H9 (cell line): ENCODE results near the gene ZNF664. TPM values are rescaled to one million over a fixed set of nuclear protein-coding genes. Genes with fewer than 3 reads are reported as not detected.

Experiments
- DNase-seq: peaks from one replicate; pipeline ENCODE4 v3.0.0-alpha.2; 2017
- H2AFZ ChIP-seq: one replicate; pipeline ENCODE4 v1.6.1; 2013; ENCODE audit warnings: mild to moderate bottlenecking, low read length, control low read depth, moderate library complexity
- H2AK5ac ChIP-seq: 2 replicates; pipeline ENCODE4 v1.6.1; 2013; ENCODE audit warnings: low read length, control low read depth, mixed read lengths; ENCODE audit not compliant: insufficient read length
- H2BK120ac ChIP-seq: one replicate; pipeline ENCODE4 v1.6.1; 2013; ENCODE audit warnings: low read depth, mild to moderate bottlenecking, low read length, control low read depth, inconsistent platforms; ENCODE audit not compliant: poor library complexity, severe bottlenecking
- H2BK12ac ChIP-seq: 2 replicates; pipeline ENCODE4 v1.6.1; 2013; ENCODE audit warnings: low read length, control low read depth, mixed read lengths, low read depth; ENCODE audit not compliant: insufficient read length
- H2BK15ac ChIP-seq: 2 replicates; pipeline ENCODE4 v1.6.1; 2013; ENCODE audit warnings: low read depth, low read length, control low read depth
- H2BK20ac ChIP-seq: one replicate; pipeline ENCODE4 v1.6.1; 2013; ENCODE audit warnings: low read depth, mild to moderate bottlenecking, low read length, control low read depth, inconsistent platforms; ENCODE audit not compliant: poor library complexity, severe bottlenecking
- H2BK5ac ChIP-seq: 2 replicates; pipeline ENCODE4 v1.6.1; 2013; ENCODE audit warnings: low read length, control low read depth, mixed read lengths; ENCODE audit not compliant: insufficient read length
- H3K14ac ChIP-seq: 2 replicates; pipeline ENCODE4 v1.6.1; 2013; ENCODE audit warnings: low read length, control low read depth; ENCODE audit not compliant: insufficient read depth
- H3K18ac ChIP-seq: 2 replicates; pipeline ENCODE4 v1.6.1; 2013; ENCODE audit warnings: low read depth, mild to moderate bottlenecking, mixed read lengths, low read length, control low read depth; ENCODE audit not compliant: insufficient read length
- H3K23ac ChIP-seq: 2 replicates; pipeline ENCODE4 v1.6.1; 2013; ENCODE audit warnings: low read length, control low read depth, mixed read lengths, low read depth; ENCODE audit not compliant: insufficient read length
- H3K23me2 ChIP-seq: 2 replicates; pipeline ENCODE4 v1.6.1; 2013; ENCODE audit warnings: low read depth, mild to moderate bottlenecking, mixed read lengths, low read length, control low read depth; ENCODE audit not compliant: insufficient read length, poor library complexity, severe bottlenecking
- H3K27ac ChIP-seq: 2 replicates; pipeline ENCODE4 v1.5.1; 2013; ENCODE audit warnings: low read length, control low read depth, mixed read lengths, low read depth; ENCODE audit not compliant: insufficient read length
- H3K27me3 ChIP-seq: 2 replicates; pipeline ENCODE4 v1.6.1; 2013; ENCODE audit warnings: low read length, control low read depth, inconsistent platforms; ENCODE audit not compliant: insufficient read depth
- H3K4ac ChIP-seq: 2 replicates; pipeline ENCODE4 v1.6.1; 2013; ENCODE audit warnings: low read depth, mild to moderate bottlenecking, control low read depth, inconsistent platforms, low read length, moderate library complexity
- H3K4me1 ChIP-seq: 2 replicates; pipeline ENCODE4 v1.6.1; 2013; ENCODE audit warnings: low read length, control low read depth, inconsistent platforms; ENCODE audit not compliant: insufficient read depth
- H3K4me2 ChIP-seq: 2 replicates; pipeline ENCODE4 v1.6.1; 2013; ENCODE audit warnings: low read length, control low read depth, mixed read lengths; ENCODE audit not compliant: insufficient read length, insufficient read depth
- H3K56ac ChIP-seq: 2 replicates; pipeline ENCODE4 v1.6.1; 2013; ENCODE audit warnings: low read depth, mild to moderate bottlenecking, mixed read lengths, low read length, control low read depth; ENCODE audit not compliant: insufficient read length
- H3K79me1 ChIP-seq: 2 replicates; pipeline ENCODE4 v1.6.1; 2013; ENCODE audit warnings: low read depth, mild to moderate bottlenecking, moderate library complexity, low read length, control low read depth, inconsistent platforms; ENCODE audit not compliant: insufficient read depth, poor library complexity, severe bottlenecking
- H3K79me2 ChIP-seq: 2 replicates; pipeline ENCODE4 v1.6.1; 2013; ENCODE audit warnings: low read length, control low read depth, inconsistent platforms; ENCODE audit not compliant: insufficient read depth
- H3K9ac ChIP-seq: 2 replicates; pipeline ENCODE4 v1.6.1; 2013; ENCODE audit warnings: low read length, control low read depth, mixed read lengths; ENCODE audit not compliant: insufficient read length; ENCODE audit errors: extremely low read depth
- H3K9me3 ChIP-seq: one replicate; pipeline ENCODE4 v1.6.1; 2013; ENCODE audit warnings: low read depth, low read length, inconsistent platforms; ENCODE audit not compliant: control insufficient read depth
- H3T11ph ChIP-seq: one replicate; pipeline ENCODE4 v1.6.1; 2013; ENCODE audit warnings: mild to moderate bottlenecking, low read length, control low read depth, inconsistent platforms
- H4K20me1 ChIP-seq: one replicate; pipeline ENCODE4 v1.6.1; 2013; ENCODE audit not compliant: control insufficient read depth, insufficient read length, insufficient read depth
- H4K5ac ChIP-seq: 2 replicates; pipeline ENCODE4 v1.6.1; 2013; ENCODE audit warnings: low read depth, mild to moderate bottlenecking, mixed read lengths, low read length, control low read depth; ENCODE audit not compliant: insufficient read length
- H4K8ac ChIP-seq: replicated peaks from 2 replicates; pipeline ENCODE4 v1.6.1; 2013; ENCODE audit warnings: low read length, control low read depth, mixed read lengths, low read depth; ENCODE audit not compliant: insufficient read length
- H4K91ac ChIP-seq: 2 replicates; pipeline ENCODE4 v1.6.1; 2013; ENCODE audit warnings: low read depth, mild to moderate bottlenecking, moderate library complexity, mixed read lengths, low read length, control low read depth; ENCODE audit not compliant: insufficient read length
- H3K27ac Mint-ChIP-seq, 3 experiments: 2 replicates in 2 of 3; 3 replicates in 1 of 3; pipeline ENCODE4 v1.8.0; 2020 to 2021; ENCODE audit warnings: mixed read lengths in 3 of 3, mild to moderate bottlenecking in 1 of 3, moderate library complexity in 1 of 3
- H3K27me3 Mint-ChIP-seq: 2 replicates; pipeline ENCODE4 v1.8.0; 2021; ENCODE audit warnings: low read depth, mild to moderate bottlenecking, moderate library complexity, mixed read lengths
- H3K36me3 Mint-ChIP-seq, 3 experiments: 2 replicates in 2 of 3; 3 replicates in 1 of 3; pipeline ENCODE4 v1.8.0; 2020 to 2021; ENCODE audit warnings: low read depth in 3 of 3, mixed read lengths in 3 of 3; ENCODE audit not compliant: insufficient read depth in 1 of 3
- H3K4me1 Mint-ChIP-seq, 2 experiments: 2 replicates each; pipeline ENCODE4 v1.8.0; 2020; ENCODE audit warnings: mixed read lengths in 2 of 2
- H3K4me3 Mint-ChIP-seq, 2 experiments: 2 replicates in 1 of 2; 3 replicates in 1 of 2; pipeline ENCODE4 v1.8.0; 2020 to 2021; ENCODE audit warnings: mild to moderate bottlenecking in 2 of 2, mixed read lengths in 2 of 2, moderate library complexity in 1 of 2
- H3K9me3 Mint-ChIP-seq, 2 experiments: 2 replicates in 1 of 2; 3 replicates in 1 of 2; pipeline ENCODE4 v1.8.0; 2020; ENCODE audit warnings: mild to moderate bottlenecking in 2 of 2, mixed read lengths in 2 of 2, moderate library complexity in 1 of 2
- WGBS: extraction: QIAGEN DNeasy Blood & Tissue Kit; methylation state at CpG from one replicate; pipeline ENCODE4 v1.1.7; 2013; ENCODE audit warnings: missing lambda C conversion rate, low lambda C conversion rate, mixed read lengths; ENCODE audit not compliant: insufficient read length; ENCODE audit errors: extremely low coverage; 5-methylcytosine and 5-hydroxymethylcytosine counted together
- total RNA-seq: library from RNA; stranded (reverse); gene quantifications from 2 replicates; pipeline ENCODE4 v1.2.1, GENCODE V29; 2021
- TF ChIP-seq, protein P1 (sequence below): fragments of 200-600 bp; sonication (generic); conservative IDR thresholded peaks from 3 replicates; pipeline ENCODE4 v1.8.0; 2021; ENCODE audit warnings: antibody characterized with exemption, mild to moderate bottlenecking

ZNF664 gene
- total RNA-seq, 1 experiment from 2014 or later, result 29.5 TPM

DNA sequence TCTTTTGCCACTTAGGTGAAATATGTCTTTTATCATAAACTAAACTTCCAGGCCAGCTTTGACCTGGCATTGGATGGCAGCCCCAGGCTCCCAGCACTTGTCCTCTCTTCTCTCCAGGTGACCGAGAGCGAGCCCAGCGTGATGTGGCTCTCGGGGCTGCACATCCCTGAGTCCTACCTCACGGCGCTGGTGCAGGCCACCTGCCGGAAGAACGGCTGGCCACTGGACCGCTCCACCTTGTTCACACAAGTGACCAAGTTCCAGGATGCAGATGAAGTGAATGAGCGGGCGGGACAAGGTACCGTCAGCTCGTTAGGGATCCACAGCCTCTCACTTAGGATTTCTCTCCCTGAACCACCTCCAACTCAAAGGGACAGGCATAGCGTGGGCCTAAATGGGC lies 39.8 kb upstream of the ZNF664 start:
- no peak overlapping the region for H3K23ac ChIP-seq
- no peak overlapping the region for H3K18ac ChIP-seq
- no peaks in the 10 kb centered on the region for H3K79me1 ChIP-seq
- H3K23me2 ChIP-seq, result no peaks in the 10 kb centered on the region
- no peak for DNase-seq
- no peak overlapping the region for H3K9ac ChIP-seq
- H3K4me3 Mint-ChIP-seq, result no peak overlapping the region
- no peak overlapping the region for H3K27ac ChIP-seq
- H2BK120ac ChIP-seq, result no peak overlapping the region
- no peaks in the 10 kb centered on the region for H4K20me1 ChIP-seq
- TF ChIP-seq, protein P1, sequence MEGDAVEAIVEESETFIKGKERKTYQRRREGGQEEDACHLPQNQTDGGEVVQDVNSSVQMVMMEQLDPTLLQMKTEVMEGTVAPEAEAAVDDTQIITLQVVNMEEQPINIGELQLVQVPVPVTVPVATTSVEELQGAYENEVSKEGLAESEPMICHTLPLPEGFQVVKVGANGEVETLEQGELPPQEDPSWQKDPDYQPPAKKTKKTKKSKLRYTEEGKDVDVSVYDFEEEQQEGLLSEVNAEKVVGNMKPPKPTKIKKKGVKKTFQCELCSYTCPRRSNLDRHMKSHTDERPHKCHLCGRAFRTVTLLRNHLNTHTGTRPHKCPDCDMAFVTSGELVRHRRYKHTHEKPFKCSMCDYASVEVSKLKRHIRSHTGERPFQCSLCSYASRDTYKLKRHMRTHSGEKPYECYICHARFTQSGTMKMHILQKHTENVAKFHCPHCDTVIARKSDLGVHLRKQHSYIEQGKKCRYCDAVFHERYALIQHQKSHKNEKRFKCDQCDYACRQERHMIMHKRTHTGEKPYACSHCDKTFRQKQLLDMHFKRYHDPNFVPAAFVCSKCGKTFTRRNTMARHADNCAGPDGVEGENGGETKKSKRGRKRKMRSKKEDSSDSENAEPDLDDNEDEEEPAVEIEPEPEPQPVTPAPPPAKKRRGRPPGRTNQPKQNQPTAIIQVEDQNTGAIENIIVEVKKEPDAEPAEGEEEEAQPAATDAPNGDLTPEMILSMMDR, result no peak
- no peak overlapping the region for H2BK15ac ChIP-seq
- H3K4me1 ChIP-seq, result no peaks in the 10 kb centered on the region
- no peak overlapping the region for H4K91ac ChIP-seq
- no peak overlapping the region for H2BK12ac ChIP-seq
- H3K4me2 ChIP-seq, result no peak overlapping the region
- no peak overlapping the region for H2BK5ac ChIP-seq
- H3K4ac ChIP-seq, result no peak overlapping the region
- H2AFZ ChIP-seq, result no peak overlapping the region
- H4K5ac ChIP-seq, result no peak overlapping the region
- H3K9me3 ChIP-seq, result no peaks in the 10 kb centered on the region
- H3T11ph ChIP-seq, result no peak overlapping the region
- no peak overlapping the region; the same call in 1 of the 2 replicates for H3K14ac ChIP-seq
- no peaks in the 10 kb centered on the region for H3K9me3 Mint-ChIP-seq
- H2BK20ac ChIP-seq, result no peak overlapping the region
- H3K36me3 Mint-ChIP-seq, result no peaks in the 10 kb centered on the region
- no peak overlapping the region for H3K56ac ChIP-seq
- no peaks in the 10 kb centered on the region; a peak in 1 of 4 replicates for H3K4me1 Mint-ChIP-seq
- WGBS, result no CpG with 5 or more reads among the region's 14 CpGs
- H4K8ac ChIP-seq, result no peak overlapping the region
- H3K27me3 ChIP-seq, result no peaks in the 10 kb centered on the region; the same call in 1 of the 2 replicates
- no peak overlapping the region for H2AK5ac ChIP-seq
- H3K27ac Mint-ChIP-seq, result no peak overlapping the region
- peaks cover 97% of the 10 kb centered on the region for H3K27me3 Mint-ChIP-seq
- H3K79me2 ChIP-seq, result no peaks in the 10 kb centered on the region
